GM10248 (cell line): Measurements from ENCODE around the gene RNF5.

ENCODE experiments used
- CTCF ChIA-PET: fragments of 300-600 bp; sonication (Branson Sonifier 250); formaldehyde crosslinking; extraction: SDS; loops from one replicate; lab custom pipeline; 2021; ENCODE audit warnings: antibody characterized with exemption; lab: Yijun Ruan, JAX
- POLR2A ChIA-PET: fragments of 350-650 bp; sonication (Branson Sonifier 250); formaldehyde crosslinking; extraction: SDS; loops from one replicate; lab custom pipeline; 2020; ENCODE audit warnings: antibody characterized with exemption; lab: Yijun Ruan, JAX
- DNase-seq: peaks from one replicate; pipeline ENCODE4 v3.0.0; 2012; ENCODE audit errors: extremely low spot score
- TF ChIP-seq, protein P1 (sequence below): IDR thresholded peaks from 2 replicates; pipeline ENCODE4 v1.5.1; 2012; ENCODE audit warnings: mild to moderate bottlenecking, low read depth; ENCODE audit errors: extremely low read depth, missing control alignments, control extremely low read depth

The RNF5 gene

DNA sequence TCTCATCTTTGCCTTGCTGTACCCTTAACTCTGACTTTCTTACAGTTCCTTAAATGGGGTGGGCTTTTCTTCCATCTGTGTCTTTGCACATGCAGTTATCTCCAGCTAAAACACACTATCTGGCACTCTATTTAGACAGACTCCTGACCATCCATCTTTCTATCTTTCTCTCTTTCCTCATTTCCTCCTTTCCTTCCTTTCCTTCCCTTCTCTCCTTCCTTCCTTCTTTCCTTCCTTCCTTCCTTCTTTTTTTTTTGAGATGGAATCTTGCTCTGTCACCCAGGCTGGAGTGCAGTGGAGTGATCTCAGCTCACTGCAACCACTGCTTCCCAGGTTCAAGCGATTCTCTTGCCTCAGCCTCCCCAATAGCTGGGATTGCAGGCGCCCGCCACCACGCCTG lies 37.4 kb downstream of the RNF5 start:
- POLR2A ChIA-PET = no interaction called here
- CTCF ChIA-PET = interaction anchor here (1.0 to 2.0 kb wide), 2 partner anchors 10 to 97 kb away, joined by 3 to 4 read pairs; no protein-coding TSS in a partner anchor
- no peak for DNase-seq
- TF ChIP-seq, protein P1, sequence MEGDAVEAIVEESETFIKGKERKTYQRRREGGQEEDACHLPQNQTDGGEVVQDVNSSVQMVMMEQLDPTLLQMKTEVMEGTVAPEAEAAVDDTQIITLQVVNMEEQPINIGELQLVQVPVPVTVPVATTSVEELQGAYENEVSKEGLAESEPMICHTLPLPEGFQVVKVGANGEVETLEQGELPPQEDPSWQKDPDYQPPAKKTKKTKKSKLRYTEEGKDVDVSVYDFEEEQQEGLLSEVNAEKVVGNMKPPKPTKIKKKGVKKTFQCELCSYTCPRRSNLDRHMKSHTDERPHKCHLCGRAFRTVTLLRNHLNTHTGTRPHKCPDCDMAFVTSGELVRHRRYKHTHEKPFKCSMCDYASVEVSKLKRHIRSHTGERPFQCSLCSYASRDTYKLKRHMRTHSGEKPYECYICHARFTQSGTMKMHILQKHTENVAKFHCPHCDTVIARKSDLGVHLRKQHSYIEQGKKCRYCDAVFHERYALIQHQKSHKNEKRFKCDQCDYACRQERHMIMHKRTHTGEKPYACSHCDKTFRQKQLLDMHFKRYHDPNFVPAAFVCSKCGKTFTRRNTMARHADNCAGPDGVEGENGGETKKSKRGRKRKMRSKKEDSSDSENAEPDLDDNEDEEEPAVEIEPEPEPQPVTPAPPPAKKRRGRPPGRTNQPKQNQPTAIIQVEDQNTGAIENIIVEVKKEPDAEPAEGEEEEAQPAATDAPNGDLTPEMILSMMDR = no peak

DNA sequence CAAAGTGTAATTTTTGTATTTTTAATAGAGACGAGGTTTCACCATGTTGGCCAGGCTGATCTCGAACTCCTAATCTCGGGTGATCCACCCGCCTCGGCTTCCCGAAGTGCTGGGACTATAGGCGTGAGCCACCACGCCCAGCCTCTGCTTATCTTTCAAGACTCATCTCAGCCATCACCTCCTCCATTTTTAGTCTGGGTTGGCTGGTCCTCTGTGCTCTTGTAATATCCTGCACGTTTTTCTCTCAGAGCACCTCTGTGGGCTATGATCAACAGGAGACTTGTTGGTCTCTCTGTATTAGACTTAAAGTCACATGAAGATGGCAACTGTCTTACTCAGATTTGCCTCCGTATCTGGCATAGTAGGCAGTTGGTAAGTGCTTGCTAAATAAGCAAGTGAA lies 38.1 kb downstream of the RNF5 start:
- ChIA-PET POLR2A (no interaction called here), CTCF (no interaction called here)
- no peak for DNase-seq
- TF ChIP-seq, protein P1 = no peak

DNA sequence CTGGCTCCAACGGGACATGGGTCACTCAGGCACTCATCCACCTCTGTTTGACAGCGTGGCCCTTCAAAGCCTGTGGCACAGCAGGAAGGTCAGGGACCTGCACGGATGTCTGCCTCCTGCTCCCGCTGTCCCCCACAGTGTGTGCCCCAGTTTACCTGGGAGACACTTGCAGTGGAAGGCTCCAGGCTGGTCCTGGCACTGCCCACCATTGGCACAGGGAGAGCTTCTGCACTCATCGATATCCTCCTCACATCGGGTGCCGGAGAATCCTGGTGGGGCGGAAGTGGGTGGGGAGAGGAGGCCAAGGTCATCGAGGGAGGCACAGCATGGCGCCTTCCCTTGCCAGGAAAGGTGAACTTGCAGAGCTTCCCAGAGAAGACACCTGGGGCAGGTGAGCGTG lies 38.8 kb downstream of the RNF5 start:
- CTCF ChIA-PET = interaction anchor here (0.8 to 1.3 kb wide), 2 partner anchors 28 to 98 kb away, joined by 3 to 4 read pairs; no protein-coding TSS in a partner anchor
- TF ChIP-seq, protein P1 = no peak
- DNase-seq = no peak
- POLR2A ChIA-PET = no interaction called here

DNA sequence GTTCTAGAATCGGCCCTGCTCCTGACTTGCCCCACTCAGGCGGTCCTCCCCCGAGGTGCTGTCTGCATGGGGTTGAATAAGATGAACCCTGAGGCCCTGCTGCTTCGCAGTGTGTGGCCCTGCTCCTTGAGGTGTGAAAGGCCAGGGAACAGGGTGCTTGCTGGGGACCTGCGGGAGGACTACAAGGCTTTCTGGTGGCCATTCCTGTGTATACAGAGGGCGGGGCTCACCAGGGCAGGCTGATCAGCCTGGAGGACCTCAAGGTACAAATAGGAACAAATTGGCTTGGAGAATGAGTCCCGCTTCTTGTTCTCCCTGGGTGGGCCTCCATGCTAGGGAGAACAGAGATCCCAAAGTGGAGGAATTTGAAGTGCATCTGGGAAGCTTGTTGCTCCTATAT lies 40.0 kb downstream of the RNF5 start:
- no peak for DNase-seq
- TF ChIP-seq, protein P1 = no peak
- ChIA-PET CTCF (no interaction called here), POLR2A (interaction anchor here (0.5 kb wide), 1 partner anchor 119 kb away, joined by 3 read pairs; no protein-coding TSS in a partner anchor)

DNA sequence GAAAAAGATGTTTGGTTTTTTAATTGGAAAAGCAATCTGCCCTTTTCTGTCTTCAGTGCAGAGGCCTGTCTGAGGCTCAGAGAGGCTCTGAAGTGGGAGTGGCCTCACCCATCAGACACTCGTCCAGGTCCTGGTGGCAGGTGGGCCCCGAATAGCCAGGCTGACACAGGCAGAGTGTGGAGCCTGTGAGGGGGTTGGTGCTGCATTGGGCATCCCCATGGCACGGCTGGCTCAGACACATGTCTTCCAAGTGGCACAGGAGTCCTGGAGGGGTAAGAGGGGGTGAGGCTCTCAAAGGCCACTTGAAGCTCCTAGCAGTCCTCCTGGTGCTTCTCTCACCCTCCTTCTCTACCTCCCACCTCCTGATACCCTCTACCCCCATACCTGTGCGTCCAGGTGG lies 41.8 kb downstream of the RNF5 start:
- POLR2A ChIA-PET = no interaction called here
- TF ChIP-seq, protein P1 = no peak
- DNase-seq = no peak
- CTCF ChIA-PET = no interaction called here

DNA sequence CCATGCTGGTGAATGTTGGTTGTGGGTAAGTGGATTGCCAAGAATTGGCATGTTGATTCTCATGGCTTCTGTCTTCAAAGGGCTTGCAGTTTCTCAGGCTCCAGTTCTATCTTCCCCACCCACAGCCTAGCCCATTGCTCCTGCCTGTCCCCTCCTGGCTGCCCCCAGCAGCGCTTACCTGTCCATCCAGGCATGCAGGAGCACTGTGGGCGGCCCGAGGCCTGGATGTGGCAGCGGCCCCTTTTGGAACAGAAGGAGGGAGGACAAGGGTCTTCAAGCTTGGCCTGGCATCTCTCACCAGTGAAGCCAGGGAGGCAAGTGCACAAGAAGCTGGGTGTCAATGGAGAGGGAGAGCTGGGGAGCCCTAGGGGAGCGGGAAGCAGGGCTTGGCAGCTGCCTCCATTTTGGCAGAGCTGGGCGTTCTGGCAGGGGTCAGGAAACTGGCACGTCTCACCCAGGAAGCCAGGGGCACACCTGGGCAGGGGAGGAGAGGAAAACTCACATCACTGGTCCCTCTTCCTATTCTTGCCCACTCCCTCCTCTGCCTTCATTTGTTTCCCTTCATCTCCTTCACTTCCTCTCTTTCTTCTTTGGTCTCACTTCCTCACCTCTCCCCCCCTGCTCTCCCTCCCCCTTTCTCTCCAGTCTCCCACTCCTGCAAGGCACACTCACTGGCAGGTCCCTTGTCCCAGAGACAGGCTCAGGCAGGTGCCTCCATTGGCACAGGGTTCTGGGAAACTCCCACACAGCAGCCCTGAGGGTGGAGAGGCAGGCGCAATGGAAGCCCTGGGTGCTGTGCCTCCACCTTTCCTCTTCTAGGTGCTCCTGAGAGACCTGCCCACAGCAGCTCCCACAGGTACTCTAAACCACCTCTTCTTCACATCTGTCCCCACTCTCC lies 44.4 kb downstream of the RNF5 start:
- POLR2A ChIA-PET = no interaction called here
- TF ChIP-seq, protein P1 = no peak
- CTCF ChIA-PET = interaction anchor here (0.7 to 0.9 kb wide), 2 partner anchors 22 to 191 kb away, joined by 3 to 4 read pairs; no protein-coding TSS in a partner anchor

More for the DNA sequence above, 44.4 kb downstream of the RNF5 start:
- DNase-seq = no peak
